Measurements from ENCODE around the gene OSBPL5. TPM values are rescaled to one million over a fixed set of nuclear protein-coding genes. Genes with fewer than 3 reads are reported as not detected.

Gene OSBPL5
- total RNA-seq, 1 donor = 49.7 TPM

DNA sequence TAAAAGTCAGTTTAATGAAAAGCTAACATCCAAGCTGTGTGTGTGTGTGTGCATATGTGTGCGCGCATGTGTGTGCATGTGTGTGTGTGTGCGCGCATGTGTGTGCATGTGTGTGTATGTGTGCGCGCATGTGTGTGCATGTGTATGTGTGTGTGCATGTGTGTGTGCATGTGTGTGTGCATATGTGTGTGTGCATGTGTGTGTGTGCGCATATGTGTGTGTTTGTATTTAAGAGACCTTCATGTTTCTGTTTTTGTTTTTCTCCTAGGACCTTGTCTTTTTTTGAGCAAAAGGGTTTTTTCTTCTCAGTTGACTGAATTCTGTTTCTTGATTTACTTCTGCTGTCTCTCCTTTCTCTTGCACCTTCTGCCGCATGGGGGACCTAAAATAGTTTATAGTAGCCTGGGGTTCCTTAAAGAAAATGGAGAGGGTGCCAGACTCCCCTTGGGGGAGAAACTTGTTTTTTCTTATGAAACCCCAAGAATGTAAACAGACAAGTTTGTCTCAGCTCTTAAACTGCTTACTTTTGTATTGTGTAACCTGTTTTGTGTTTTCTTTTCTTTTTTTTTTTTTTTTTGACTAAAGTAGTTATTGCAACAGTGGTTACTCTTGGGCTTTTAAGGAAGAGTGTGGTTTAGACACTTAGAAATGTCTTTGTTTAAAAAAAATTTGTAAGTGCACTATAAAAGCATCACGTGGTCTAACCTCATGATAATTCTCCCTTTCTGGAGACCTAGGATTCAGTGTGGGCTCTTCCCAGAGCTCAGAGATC lies 53.0 kb downstream of the OSBPL5 start:
- TF ChIP-seq CTCF (IDR thresholded peaks at IDR 0.05; ENCODE audit: insufficient read depth, low read depth, low read length) = no peak
- no peak overlapping the region for H3K4me3 ChIP-seq (ENCODE audit: low read depth, low read length)
- peak; percentile 85 for DNase-seq (ENCODE audit: low read depth)

DNA sequence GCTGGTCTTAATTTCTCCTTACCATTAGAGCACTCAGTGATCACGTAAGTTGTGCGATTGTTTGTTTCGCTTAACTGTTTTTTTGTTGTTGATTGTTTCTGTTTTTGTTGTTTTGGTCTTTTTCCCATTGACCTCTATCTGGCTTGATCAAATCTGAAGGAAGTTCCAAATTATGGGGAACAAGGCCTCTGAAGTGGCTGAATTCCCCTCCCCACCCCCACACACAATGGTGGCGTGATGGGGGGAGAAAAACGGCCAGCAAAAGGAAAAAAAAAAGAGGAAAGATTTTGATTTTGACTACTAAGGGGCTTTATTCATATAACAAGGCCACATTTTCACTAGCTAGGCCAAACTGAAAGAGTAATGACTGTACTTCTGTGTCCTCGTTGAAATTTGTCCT lies 53.6 kb downstream of the OSBPL5 start:
- H3K4me3 ChIP-seq (ENCODE audit: low read depth, low read length) = no peak overlapping the region
- no peak for TF ChIP-seq CTCF (IDR thresholded peaks at IDR 0.05; ENCODE audit: insufficient read depth, low read depth, low read length)
- DNase-seq (ENCODE audit: low read depth) = peak; percentile 7

- no peak overlapping the region for H3K4me3 ChIP-seq (ENCODE audit: low read depth, low read length)
- DNase-seq (ENCODE audit: low read depth) = peak; percentile 22
- TF ChIP-seq CTCF (IDR thresholded peaks at IDR 0.05; ENCODE audit: insufficient read depth, low read depth, low read length) = peak; percentile 79
Measured at GRCh38 chr11:3109921-3110706, 55.0 kb downstream of the OSBPL5 start.

- H3K4me3 ChIP-seq (ENCODE audit: low read depth, low read length) = no peak overlapping the region
- no peak for DNase-seq (ENCODE audit: low read depth)
- no peak for TF ChIP-seq CTCF (IDR thresholded peaks at IDR 0.05; ENCODE audit: insufficient read depth, low read depth, low read length)
Measured at GRCh38 chr11:3109434-3109833, 55.7 kb downstream of the OSBPL5 start.

GRCh38 chr11:3108183-3108721 lies 56.9 kb downstream of the OSBPL5 start:
- no peak overlapping the region for H3K4me3 ChIP-seq (ENCODE audit: low read depth, low read length)
- TF ChIP-seq CTCF (IDR thresholded peaks at IDR 0.05; ENCODE audit: insufficient read depth, low read depth, low read length) = no peak
- DNase-seq (ENCODE audit: low read depth) = no peak

GRCh38 chr11:3107608-3108182 lies 57.4 kb downstream of the OSBPL5 start:
- H3K4me3 ChIP-seq (ENCODE audit: low read depth, low read length) = no peak overlapping the region
- TF ChIP-seq CTCF (IDR thresholded peaks at IDR 0.05; ENCODE audit: insufficient read depth, low read depth, low read length) = no peak
- DNase-seq (ENCODE audit: low read depth) = no peak

All from fibroblast of villous mesenchyme (primary cell).